ENCODE measurements around the gene GGT5.
"Not testable (repeated sequence)": the region's sequence is repeated elsewhere in the genome, so short reads cannot be mapped to it uniquely, and the experiment has no call there.

DNA sequence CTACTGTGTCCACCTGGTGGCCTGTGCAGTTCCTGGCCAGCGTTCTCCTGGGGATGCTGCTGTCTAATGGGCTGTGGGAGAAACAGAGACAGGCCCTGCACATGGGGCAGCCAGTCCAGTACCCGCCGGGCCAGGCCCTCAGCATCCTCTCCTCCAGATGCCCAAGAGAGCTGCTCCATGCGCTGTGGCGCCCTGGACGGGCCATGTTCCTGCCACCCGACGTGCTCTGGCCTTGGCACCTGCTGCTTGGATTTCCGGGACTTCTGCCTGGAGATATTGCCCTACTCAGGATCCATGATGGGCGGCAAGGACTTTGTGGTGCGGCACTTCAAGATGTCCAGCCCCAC is 62.0 kb downstream of the GGT5 start:
- TF ChIP-seq, protein P1, sequence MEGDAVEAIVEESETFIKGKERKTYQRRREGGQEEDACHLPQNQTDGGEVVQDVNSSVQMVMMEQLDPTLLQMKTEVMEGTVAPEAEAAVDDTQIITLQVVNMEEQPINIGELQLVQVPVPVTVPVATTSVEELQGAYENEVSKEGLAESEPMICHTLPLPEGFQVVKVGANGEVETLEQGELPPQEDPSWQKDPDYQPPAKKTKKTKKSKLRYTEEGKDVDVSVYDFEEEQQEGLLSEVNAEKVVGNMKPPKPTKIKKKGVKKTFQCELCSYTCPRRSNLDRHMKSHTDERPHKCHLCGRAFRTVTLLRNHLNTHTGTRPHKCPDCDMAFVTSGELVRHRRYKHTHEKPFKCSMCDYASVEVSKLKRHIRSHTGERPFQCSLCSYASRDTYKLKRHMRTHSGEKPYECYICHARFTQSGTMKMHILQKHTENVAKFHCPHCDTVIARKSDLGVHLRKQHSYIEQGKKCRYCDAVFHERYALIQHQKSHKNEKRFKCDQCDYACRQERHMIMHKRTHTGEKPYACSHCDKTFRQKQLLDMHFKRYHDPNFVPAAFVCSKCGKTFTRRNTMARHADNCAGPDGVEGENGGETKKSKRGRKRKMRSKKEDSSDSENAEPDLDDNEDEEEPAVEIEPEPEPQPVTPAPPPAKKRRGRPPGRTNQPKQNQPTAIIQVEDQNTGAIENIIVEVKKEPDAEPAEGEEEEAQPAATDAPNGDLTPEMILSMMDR (conservative IDR thresholded peaks at IDR 0.05): not testable (repeated sequence)
- not testable (repeated sequence) for TF ChIP-seq EZH2 (IDR thresholded peaks at IDR 0.05; ENCODE audit: low read depth)

Measured in PC-9 (cell line).